B cell (primary cell): ENCODE data around the gene AKR1B1.

Experiments
- EZH2 ChIP-seq: IDR thresholded peaks from 2 replicates; pipeline ENCODE4 v1.6.1; 2012; ENCODE audit warnings: borderline replicate concordance, low read depth, mild to moderate bottlenecking, moderate library complexity, low read length; ENCODE audit not compliant: insufficient read depth, poor library complexity, severe bottlenecking
- TF ChIP-seq, protein P1 (sequence below): fragments of 200-600 bp; IDR thresholded peaks from one replicate; pipeline ENCODE4 v1.8.0; 2022; ENCODE audit warnings: antibody characterized with exemption, mild to moderate bottlenecking

DNA sequence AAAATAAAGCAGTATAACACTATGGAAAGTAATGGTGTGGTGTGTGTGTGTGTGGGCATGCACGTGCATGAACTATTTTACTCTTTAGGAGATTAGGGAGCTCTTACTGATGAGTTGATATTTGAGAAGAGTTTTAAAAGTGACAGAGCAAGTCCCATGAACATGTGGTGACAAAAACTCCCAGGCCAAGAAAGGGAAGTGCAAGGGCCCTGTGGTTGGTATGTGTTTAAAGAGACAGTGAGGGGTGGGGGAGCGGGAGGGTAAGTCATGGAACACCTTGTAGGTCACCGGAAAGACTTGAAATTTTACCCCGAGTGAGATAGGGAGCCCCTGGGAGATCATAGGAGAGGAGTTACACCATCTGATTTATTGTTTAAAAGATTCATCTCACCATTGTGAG, 63.3 kb downstream of the AKR1B1 start:
- TF ChIP-seq, protein P1, sequence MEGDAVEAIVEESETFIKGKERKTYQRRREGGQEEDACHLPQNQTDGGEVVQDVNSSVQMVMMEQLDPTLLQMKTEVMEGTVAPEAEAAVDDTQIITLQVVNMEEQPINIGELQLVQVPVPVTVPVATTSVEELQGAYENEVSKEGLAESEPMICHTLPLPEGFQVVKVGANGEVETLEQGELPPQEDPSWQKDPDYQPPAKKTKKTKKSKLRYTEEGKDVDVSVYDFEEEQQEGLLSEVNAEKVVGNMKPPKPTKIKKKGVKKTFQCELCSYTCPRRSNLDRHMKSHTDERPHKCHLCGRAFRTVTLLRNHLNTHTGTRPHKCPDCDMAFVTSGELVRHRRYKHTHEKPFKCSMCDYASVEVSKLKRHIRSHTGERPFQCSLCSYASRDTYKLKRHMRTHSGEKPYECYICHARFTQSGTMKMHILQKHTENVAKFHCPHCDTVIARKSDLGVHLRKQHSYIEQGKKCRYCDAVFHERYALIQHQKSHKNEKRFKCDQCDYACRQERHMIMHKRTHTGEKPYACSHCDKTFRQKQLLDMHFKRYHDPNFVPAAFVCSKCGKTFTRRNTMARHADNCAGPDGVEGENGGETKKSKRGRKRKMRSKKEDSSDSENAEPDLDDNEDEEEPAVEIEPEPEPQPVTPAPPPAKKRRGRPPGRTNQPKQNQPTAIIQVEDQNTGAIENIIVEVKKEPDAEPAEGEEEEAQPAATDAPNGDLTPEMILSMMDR = no peak
- TF ChIP-seq EZH2 = no peak
